GM18507 (cell line): ENCODE measurements around the gene CBR3.
"Not testable (repeated sequence)": the region's sequence is repeated elsewhere in the genome, so short reads cannot be mapped to it uniquely, and the experiment has no call there.

Experiments
- DNase-seq: peaks from one replicate; pipeline ENCODE4 v3.0.0; 2011; ENCODE audit warnings: low read depth; ENCODE audit not compliant: insufficient read length; ENCODE audit errors: extremely low spot score
- FAIRE-seq: peaks from 2 replicates; lab custom pipeline; 2011; peaks lifted over from hg19 to GRCh38; lab: Jason Lieb, UNC

CBR3 gene

GRCh38 chr21:36115138-36115730 lies 19.6 kb upstream of the CBR3 start:
- FAIRE-seq (no peak), DNase-seq (no peak)

GRCh38 chr21:36117286-36117741 lies 17.6 kb upstream of the CBR3 start:
- no peak for DNase-seq
- FAIRE-seq: no peak

- FAIRE-seq (no peak), DNase-seq (no peak)
Observed at GRCh38 chr21:36120304-36120888, 14.5 kb upstream of the CBR3 start.

- DNase-seq: no peak
- no peak for FAIRE-seq
Observed at GRCh38 chr21:36122977-36123376, 11.9 kb upstream of the CBR3 start.

GRCh38 chr21:36124395-36124794 lies 10.5 kb upstream of the CBR3 start:
- DNase-seq: no peak
- no peak for FAIRE-seq

- DNase-seq (no peak), FAIRE-seq (peak; percentile 72)
Observed at GRCh38 chr21:36125512-36126207, 9.2 kb upstream of the CBR3 start.

GRCh38 chr21:36126208-36126565 lies 8.7 kb upstream of the CBR3 start:
- no peak for FAIRE-seq
- no peak for DNase-seq

GRCh38 chr21:36126621-36127110 lies 8.2 kb upstream of the CBR3 start:
- FAIRE-seq (no peak), DNase-seq (no peak)

- no peak for FAIRE-seq
- DNase-seq: no peak
Observed at GRCh38 chr21:36127250-36127904, 7.5 kb upstream of the CBR3 start.

- DNase-seq: no peak
- no peak for FAIRE-seq
Observed at GRCh38 chr21:36127977-36128376, 6.9 kb upstream of the CBR3 start.

GRCh38 chr21:36129219-36129618 lies 5.7 kb upstream of the CBR3 start:
- DNase-seq (no peak), FAIRE-seq (no peak)

- not testable (repeated sequence) for DNase-seq, FAIRE-seq
Observed at GRCh38 chr21:36130414-36130762, 4.5 kb upstream of the CBR3 start.

- DNase-seq, FAIRE-seq: not testable (repeated sequence)
Observed at GRCh38 chr21:36130839-36131238, 4.0 kb upstream of the CBR3 start.

- FAIRE-seq: no peak
- DNase-seq: no peak
Observed at GRCh38 chr21:36132696-36133095, 2.2 kb upstream of the CBR3 start.

GRCh38 chr21:36135391-36136102 lies 668 bp downstream of the CBR3 start:
- DNase-seq: no peak

GRCh38 chr21:36139791-36140190 lies 4.9 kb downstream of the CBR3 start:
- not testable (repeated sequence) for DNase-seq, FAIRE-seq

More at GRCh38 chr21:36135391-36136102, 668 bp downstream of the CBR3 start:
- peak; percentile 48 for FAIRE-seq

GRCh38 chr21:36141513-36141925 lies 6.6 kb downstream of the CBR3 start:
- FAIRE-seq (peak; percentile 87), DNase-seq (peak; percentile 48)

- not testable (repeated sequence) for DNase-seq, FAIRE-seq
Observed at GRCh38 chr21:36144233-36144632, 9.4 kb downstream of the CBR3 start.

GRCh38 chr21:36145259-36145658 lies 10.4 kb downstream of the CBR3 start:
- DNase-seq (no peak), FAIRE-seq (no peak)

- DNase-seq (no peak), FAIRE-seq (no peak)
Observed at GRCh38 chr21:36147911-36148310, 13.0 kb downstream of the CBR3 start.
